K562 (cell line): Measurements from ENCODE around the gene SLC34A3. TPM values are rescaled to one million over a fixed set of nuclear protein-coding genes. Genes with fewer than 3 reads are reported as not detected.

Source experiments
- ATF2 ChIP-seq: sonication (generic); formaldehyde crosslinking; IDR thresholded peaks from 2 replicates; pipeline ENCODE4 v1.8.1; 2022; ENCODE audit warnings: missing genetic modification reagents
- BCLAF1 ChIP-seq, 2 experiments: fragments of 450-650 bp in 1 of 2; IDR thresholded peaks; 2 replicates each; pipeline ENCODE4 v1.6.1; 2011 to 2017; ENCODE audit warnings: low read depth in 2 of 2, antibody characterized with exemption in 1 of 2, borderline replicate concordance in 1 of 2, low read length in 1 of 2, mild to moderate bottlenecking in 1 of 2, mixed read lengths in 1 of 2; ENCODE audit not compliant: control insufficient read depth in 1 of 2
- CGGBP1 ChIP-seq: fragments of 250-450 bp; sonication (Bioruptor Pico); IDR thresholded peaks from 2 replicates; pipeline ENCODE4 v1.9.0; 2021; ENCODE audit warnings: mild to moderate bottlenecking
- DIDO1 ChIP-seq: fragments of 450-650 bp; IDR thresholded peaks from 2 replicates; pipeline ENCODE4 v1.6.1; 2016; ENCODE audit warnings: low read depth, missing biosample characterization, missing genetic modification characterization
- E2F1 ChIP-seq: sonication (generic); formaldehyde crosslinking; IDR thresholded peaks from 2 replicates; pipeline ENCODE4 v1.8.1; 2023; ENCODE audit warnings: mild to moderate bottlenecking, missing genetic modification reagents, moderate library complexity
- EGR1 ChIP-seq: fragments of 450-650 bp; conservative IDR thresholded peaks from 2 replicates; pipeline ENCODE4 v1.6.1; 2017; ENCODE audit warnings: mild to moderate bottlenecking
- EHMT2 ChIP-seq: fragments of 450-650 bp; IDR thresholded peaks from 2 replicates; pipeline ENCODE4 v1.6.1; 2018; ENCODE audit warnings: antibody characterized with exemption
- ELK3 ChIP-seq: fragments of 450-650 bp; formaldehyde crosslinking; IDR thresholded peaks from 2 replicates; pipeline ENCODE4 v1.4.0; 2020; ENCODE audit warnings: mild to moderate bottlenecking
- ETV6 ChIP-seq, 3 experiments: fragments of 150-350 bp in 1 of 3; sonication (generic) in 1 of 3; formaldehyde crosslinking in 1 of 3; IDR thresholded peaks; 2 replicates each; pipeline versions ENCODE4 v1.6.1 to v1.8.0; 2014 to 2022; ENCODE audit warnings: borderline replicate concordance in 2 of 3, low read depth in 2 of 3, antibody characterized with exemption in 1 of 3, low read length in 1 of 3, mild to moderate bottlenecking in 1 of 3, missing genetic modification reagents in 1 of 3
- MTF1 ChIP-seq: fragments of 250-450 bp; sonication (Bioruptor Pico); IDR thresholded peaks from 2 replicates; pipeline ENCODE4 v1.9.0; 2021; ENCODE audit warnings: moderate library complexity, mild to moderate bottlenecking, inconsistent platforms, borderline replicate concordance
- MYBL2 ChIP-seq, 2 experiments: fragments of 450-650 bp in 1 of 2; sonication (generic) in 1 of 2; formaldehyde crosslinking in 1 of 2; IDR thresholded peaks; 2 replicates each; pipeline versions ENCODE4 v1.6.1 to v1.8.1; 2017 to 2022; ENCODE audit warnings: borderline replicate concordance in 1 of 2, inconsistent platforms in 1 of 2, low read depth in 1 of 2, mild to moderate bottlenecking in 1 of 2, missing genetic modification reagents in 1 of 2, moderate library complexity in 1 of 2
- NFIC ChIP-seq: fragments of 450-650 bp; IDR thresholded peaks from 2 replicates; pipeline ENCODE4 v1.6.1; 2017; ENCODE audit warnings: mild to moderate bottlenecking, inconsistent platforms
- TAL1 ChIP-seq: fragments of 450-650 bp; IDR thresholded peaks from 2 replicates; pipeline ENCODE4 v1.6.1; 2016; ENCODE audit warnings: mild to moderate bottlenecking
- TOE1 ChIP-seq, 2 experiments: fragments of 450-650 bp in 1 of 2; sonication (generic) in 1 of 2; formaldehyde crosslinking in 1 of 2; IDR thresholded peaks; 2 replicates each; pipeline versions ENCODE4 v1.7.1 to v1.8.0; 2016 to 2022; ENCODE audit warnings: borderline replicate concordance in 2 of 2, mild to moderate bottlenecking in 2 of 2, antibody characterized with exemption in 1 of 2, inconsistent platforms in 1 of 2, low read depth in 1 of 2, missing genetic modification reagents in 1 of 2, moderate library complexity in 1 of 2
- ZBTB26 ChIP-seq: fragments of 450-650 bp; formaldehyde crosslinking; IDR thresholded peaks from 2 replicates; pipeline ENCODE4 v1.4.0; 2022; ENCODE audit warnings: missing genetic modification characterization
- ZNF431 ChIP-seq: sonication (generic); formaldehyde crosslinking; IDR thresholded peaks from 2 replicates; pipeline ENCODE4 v1.8.0; 2022; ENCODE audit warnings: mild to moderate bottlenecking, missing genetic modification reagents
- ZNF583 ChIP-seq: fragments of 250-450 bp; sonication (Bioruptor Pico); IDR thresholded peaks from 2 replicates; pipeline ENCODE4 v1.4.0; 2020
- ZSCAN29 ChIP-seq: fragments of 450-650 bp; IDR thresholded peaks from 2 replicates; pipeline ENCODE4 v1.6.1; 2017
- polyA plus RNA-seq, 8 experiments: library from polyadenylated mRNA; depleted of rRNA in 4 of 8; stranded (reverse) in 5 of 8; unstranded in 3 of 8; fragments of >200 nt; fragmentation: Nextera tagmentation in 2 of 8; fragmentation: Illumina TruSeq in 1 of 8; extraction: Ambion mirVana in 2 of 8; extraction: Trizol in 1 of 8; gene quantifications; 2 replicates each; pipeline versions ENCODE4 v1.2.1 to v1.2.3, GENCODE V29; 2011 to 2014; ENCODE audit warnings: inconsistent platforms in 1 of 8, missing spikeins in 1 of 8
- total RNA-seq, 7 experiments: library from RNA; depleted of rRNA in 6 of 7; stranded (reverse); fragments of >200 nt in 6 of 7; fragmentation: Illumina TruSeq in 2 of 7; extraction: Trizol in 2 of 7; gene quantifications; 2 replicates each; pipeline versions ENCODE4 v1.2.1 to v1.2.3, GENCODE V29; 2011 to 2021; ENCODE audit warnings: low replicate concordance in 1 of 7

The SLC34A3 gene
- total and polyA plus RNA-seq, 9 of the 15 experiments (the other 6 are each of a cell fraction or from before 2014, with no cell fraction given) = not detected

- TF ChIP-seq BCLAF1 (IDR thresholded peaks at IDR 0.05; ENCODE audit: borderline replicate concordance in 1 of 2, control insufficient read depth in 1 of 2, low read depth in 2 of 2, low read length in 1 of 2) (no peak), TOE1 (IDR thresholded peaks at IDR 0.05; ENCODE audit: borderline replicate concordance) (no peak; the same call in 1 of the 2 replicates), TOE1 (CRISPR knock-in tag; IDR thresholded peaks at IDR 0.05; ENCODE audit: borderline replicate concordance, low read depth) (peak; percentile 33; the same call in 1 of the 2 replicates), CGGBP1 (CRISPR knock-in tag) (no peak), NFIC (peak; percentile 94), ATF2 (peak; percentile 66; the same call in 1 of the 2 replicates), DIDO1 (tag) (0 out of 2 replicates have a peak, but pooled peaks have one; percentile 36), EHMT2 (no peak), ETV6 (IDR thresholded peaks at IDR 0.05; ENCODE audit: borderline replicate concordance in 1 of 2, low read depth in 2 of 2, low read length in 1 of 2) (no peak), ETV6 (CRISPR knock-in tag; IDR thresholded peaks at IDR 0.05; ENCODE audit: borderline replicate concordance) (no peak), TAL1 (no peak), ZNF431 (CRISPR knock-in tag) (peak; percentile 67; the same call in 1 of the 2 replicates), MYBL2 (IDR thresholded peaks at IDR 0.05; ENCODE audit: low read depth) (no peak), MYBL2 (CRISPR knock-in tag; IDR thresholded peaks at IDR 0.05; ENCODE audit: borderline replicate concordance) (0 out of 2 replicates have a peak, but pooled peaks have one; percentile 30), EGR1 (peak; percentile 78), ZBTB26 (CRISPR knock-in tag) (no peak), ZNF583 (CRISPR knock-in tag) (0 out of 2 replicates have a peak, but pooled peaks have one; percentile 68), ELK3 (CRISPR knock-in tag) (no peak), E2F1 (CRISPR knock-in tag) (peak; percentile 50; the same call in 1 of the 2 replicates), ZSCAN29 (no peak), MTF1 (no peak)
These were observed 9.7 kb downstream of the SLC34A3 start (continued) for GRCh38 chr9:137240318-137240840.
